Right lobe of liver (tissue), 4 donors: ENCODE data around the gene KIFC1.
"Not testable (repeated sequence)": the region's sequence is repeated elsewhere in the genome, so short reads cannot be mapped to it uniquely, and the experiment has no call there.

Experiments
- CTCF ChIP-seq, 4 donors: fragments of 200-600 bp in 3 of 4; fragments of 450-650 bp in 1 of 4; IDR thresholded peaks; one replicate each; pipeline versions ENCODE4 v1.5.1 to v1.8.0; 2016 to 2022; ENCODE audit warnings: antibody characterized with exemption in 4 of 4, mild to moderate bottlenecking in 2 of 4
- POLR2A ChIP-seq: fragments of 450-650 bp; IDR thresholded peaks from one replicate; pipeline ENCODE4 v1.6.1; 2017; ENCODE audit warnings: antibody characterized with exemption, mild to moderate bottlenecking
- donor health status: DM: no; HTN: no; CAD: no.
- donor health status: DM: no; HTN: no; CAD: no.
- donor health status: DM: no; HTN: yes; CAD: no.

- TF ChIP-seq POLR2A; CTCF (IDR thresholded peaks at IDR 0.05): not testable (repeated sequence)
Observed at GRCh38 chr6:33343606-33343952, 48.0 kb upstream of the KIFC1 start.
